GM18511 (cell line): ENCODE results near the gene PRR7.

Experiments
- ATAC-seq: cut with Tn5 transposase; IDR thresholded peaks from one replicate; pipeline ENCODE4 v1.9.1; 2021; ENCODE audit warnings: mild to moderate bottlenecking, moderate library complexity; ENCODE audit not compliant: unreplicated experiment

PRR7 gene

DNA sequence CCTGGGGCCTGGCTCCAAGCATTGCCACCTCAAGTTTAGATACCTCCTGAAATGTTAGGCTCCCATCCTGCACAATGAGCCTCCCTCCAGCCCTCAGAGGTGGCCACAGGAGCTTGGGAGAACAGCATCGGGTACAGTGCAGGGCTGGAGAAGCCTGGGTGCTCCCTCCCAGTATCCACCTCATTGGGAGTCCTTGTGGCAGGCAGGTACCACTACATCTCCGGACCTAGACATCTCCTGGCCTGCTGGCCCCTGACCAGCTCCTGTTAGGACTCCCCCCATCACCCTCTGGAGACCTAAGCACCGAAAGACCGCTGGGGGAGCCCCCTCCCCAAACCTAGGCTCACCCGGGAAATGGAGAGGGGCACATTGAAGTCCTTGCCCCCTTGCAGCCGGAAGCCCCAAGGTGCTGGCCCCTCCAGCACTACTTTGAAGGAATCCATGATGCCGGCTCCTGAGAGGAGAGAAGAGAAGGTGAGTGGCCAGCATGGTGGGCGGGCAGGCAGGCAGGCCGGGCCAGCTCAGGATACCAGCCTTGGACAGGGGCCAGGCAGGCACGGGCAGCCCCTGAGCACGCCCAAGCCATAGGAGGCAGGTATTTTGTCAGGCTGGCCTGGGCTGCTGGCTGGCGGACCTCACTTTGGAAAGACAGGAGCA lies 49.6 kb downstream of the PRR7 start:
- no peak for ATAC-seq

- ATAC-seq = peak; percentile 2
Observed at GRCh38 chr5:177496727-177497291, 50.2 kb downstream of the PRR7 start.

DNA sequence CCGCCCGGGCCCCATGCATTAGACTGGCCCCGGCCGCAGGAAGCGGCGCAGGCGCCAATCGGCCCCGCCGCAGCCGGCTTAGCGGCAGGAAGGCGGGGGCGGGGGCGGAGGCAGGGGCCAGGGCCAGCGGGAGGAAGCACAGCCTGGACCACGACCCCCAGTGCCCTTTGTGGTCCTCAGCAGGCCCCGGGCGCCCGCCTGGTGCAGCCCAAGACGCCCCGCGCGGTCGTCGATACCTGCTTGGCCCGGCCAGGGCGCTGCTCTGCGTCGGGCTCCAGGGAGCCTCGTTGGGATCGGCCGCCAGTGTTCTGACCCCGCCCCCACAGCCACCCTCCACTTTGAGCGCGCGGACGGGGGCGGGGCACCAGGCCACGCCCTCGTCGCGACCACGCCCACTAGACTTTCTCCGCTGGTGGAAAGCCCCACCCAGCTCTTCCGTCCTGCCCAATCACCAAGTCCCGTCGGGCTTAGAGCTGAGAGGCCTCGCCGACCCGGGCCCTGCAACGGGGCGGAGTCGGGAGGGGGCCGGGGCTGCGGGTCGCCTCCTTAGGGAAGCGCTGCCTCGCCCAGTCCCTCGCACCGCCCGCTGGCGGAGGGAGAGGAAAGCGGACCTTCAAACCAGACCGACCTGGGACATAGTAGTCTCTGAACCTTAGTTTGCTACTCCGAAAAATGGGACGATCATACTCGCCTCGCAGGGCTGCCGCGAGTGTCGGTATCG lies 50.8 kb downstream of the PRR7 start, which contains the start of gene PDLIM7:
TSS of gene PDLIM7 (minus strand) at position 313 of the 721 bp plus-strand sequence. CDS start 1,092 bp downstream, outside the sequence.
- ATAC-seq = peak; percentile 72

DNA sequence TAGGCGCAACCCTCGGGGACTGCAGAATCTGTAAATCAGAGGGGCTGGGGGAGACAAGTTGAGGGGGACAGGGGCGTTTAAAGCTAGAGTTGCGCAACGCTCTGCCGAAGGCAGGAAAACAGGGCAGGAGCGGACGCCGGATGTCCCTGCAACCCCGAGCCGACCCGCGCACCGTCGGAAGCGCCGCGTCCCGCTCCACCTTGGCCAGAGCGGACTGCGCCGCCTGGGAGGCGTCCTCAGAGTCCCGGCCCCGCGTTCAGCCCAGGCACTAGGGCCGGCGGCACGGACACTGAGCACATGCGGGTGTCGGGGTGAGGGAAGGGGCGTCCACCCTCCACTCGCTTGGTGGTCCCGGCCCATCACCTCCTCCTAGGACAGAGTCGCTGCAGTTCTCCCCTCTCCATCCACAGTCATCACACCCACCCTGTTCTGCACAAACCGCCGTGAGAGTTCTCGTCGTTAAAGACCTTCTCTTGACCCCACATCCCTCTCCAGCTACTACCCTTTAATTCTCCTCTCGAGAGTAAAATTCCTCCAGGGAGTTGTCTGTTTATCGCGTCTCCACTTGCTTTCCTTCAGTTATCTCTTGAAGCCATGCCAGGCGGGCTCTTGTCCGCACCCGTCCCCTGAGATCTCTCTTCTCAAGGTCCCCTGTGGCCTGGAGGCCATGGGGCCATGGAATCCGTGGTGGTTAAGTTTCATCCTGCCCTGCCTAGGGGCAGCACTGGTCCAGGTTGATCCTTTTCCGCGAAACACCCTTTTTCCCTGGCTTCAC lies 51.6 kb downstream of the PRR7 start:
- no peak for ATAC-seq

- ATAC-seq = no peak
Observed at GRCh38 chr5:177499842-177500241, 53.2 kb downstream of the PRR7 start.

DNA sequence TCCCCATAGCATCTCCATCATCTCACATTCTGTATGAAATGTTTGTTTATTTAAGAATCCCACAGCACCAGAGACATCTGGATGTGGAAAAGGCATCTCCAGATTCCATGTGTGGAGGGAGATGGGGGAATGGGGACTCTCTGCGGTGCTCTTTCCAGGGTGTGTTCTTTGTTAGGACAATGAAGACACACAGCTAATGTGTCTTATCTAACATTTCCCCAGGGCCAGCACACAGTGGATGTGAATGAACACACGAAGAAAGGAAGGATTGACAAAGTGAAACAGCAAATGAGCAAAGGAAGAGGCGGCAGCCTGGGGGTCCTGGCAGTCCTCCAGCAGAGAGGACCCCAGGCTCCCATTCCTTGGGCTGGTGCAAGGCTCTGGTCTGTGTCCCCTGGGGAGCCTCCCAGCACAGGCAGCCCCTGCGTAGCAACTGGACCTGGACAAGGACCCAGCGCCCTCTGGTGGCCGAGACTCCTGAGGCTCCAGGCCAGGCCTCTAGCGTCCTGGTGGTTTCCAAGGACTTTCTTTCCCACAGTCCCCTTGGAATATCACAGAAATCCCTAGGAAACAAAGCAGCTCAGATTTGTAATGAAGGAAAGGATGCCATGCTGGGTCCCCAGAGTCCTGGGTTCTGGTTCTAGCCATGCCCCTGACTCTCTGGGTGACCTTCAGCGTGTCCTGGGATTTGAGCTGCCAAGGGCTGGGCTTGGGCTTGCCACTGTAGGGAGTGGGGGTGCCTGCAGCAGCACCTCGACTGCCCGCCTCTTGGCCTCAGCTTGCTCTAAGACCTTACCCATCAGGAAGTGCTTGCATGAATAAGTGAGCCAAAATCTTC lies 54.3 kb downstream of the PRR7 start:
- peak; percentile 28 for ATAC-seq

- peak; percentile 38 for ATAC-seq
Observed at GRCh38 chr5:177501874-177502678, 55.5 kb downstream of the PRR7 start.

DNA sequence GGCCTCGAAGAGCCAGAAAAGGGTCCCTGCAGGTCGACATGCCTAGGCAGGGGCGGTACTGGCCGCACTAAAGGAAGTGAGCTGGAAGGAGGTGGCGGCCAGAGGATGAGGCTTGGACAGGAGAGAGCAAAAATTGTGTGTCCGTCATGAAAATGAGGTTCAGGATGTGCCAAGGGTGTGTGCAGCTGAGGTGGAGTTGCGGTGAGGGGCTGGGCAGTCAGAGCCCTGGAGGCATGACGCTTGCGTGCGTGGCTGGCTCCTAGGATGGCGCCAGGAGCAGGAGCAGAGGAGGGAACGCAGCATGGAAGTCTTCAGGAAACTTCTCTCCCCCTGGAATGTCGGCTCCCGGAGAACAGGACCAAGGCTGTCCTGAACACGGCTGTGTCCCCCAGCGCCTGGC lies 56.3 kb downstream of the PRR7 start:
- no peak for ATAC-seq

DNA sequence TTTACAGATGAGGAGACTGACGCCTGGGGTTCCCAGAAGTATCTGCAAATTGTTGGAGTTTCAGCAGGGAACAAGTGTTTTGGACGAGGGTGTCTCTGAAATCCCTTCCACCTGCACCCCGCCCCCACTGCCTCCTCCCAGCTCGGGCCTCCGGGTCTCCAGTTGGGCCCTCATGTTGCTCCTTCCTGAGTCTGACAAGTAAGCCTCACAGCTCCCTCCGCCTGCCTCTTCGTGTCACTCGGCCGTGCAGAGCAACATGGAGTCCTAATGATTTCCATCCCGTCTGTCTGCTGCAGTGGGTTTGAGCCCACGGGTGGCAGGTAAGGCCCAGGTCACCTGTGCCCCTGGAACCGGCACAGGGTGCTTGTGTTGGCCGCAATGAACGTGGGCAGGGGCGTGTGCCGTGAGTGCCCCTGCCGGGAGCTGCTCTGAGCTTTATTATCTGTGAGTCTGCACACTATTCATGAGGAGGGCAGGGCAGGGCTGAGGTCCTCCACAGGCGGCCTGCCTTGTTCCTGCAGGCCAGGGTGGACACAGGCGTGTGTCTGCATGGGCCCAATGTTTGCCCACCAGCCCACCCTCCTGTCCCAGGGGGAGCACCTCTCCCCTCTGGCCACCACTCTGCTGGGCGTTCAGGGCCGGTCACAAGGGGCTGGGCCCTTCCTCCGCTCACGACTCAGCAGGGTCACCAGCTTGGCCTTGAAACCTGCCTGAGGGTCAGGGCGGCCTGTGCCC lies 56.9 kb downstream of the PRR7 start:
- no peak for ATAC-seq

- no peak for ATAC-seq
Observed at GRCh38 chr5:177504086-177505056, 57.8 kb downstream of the PRR7 start.

DNA sequence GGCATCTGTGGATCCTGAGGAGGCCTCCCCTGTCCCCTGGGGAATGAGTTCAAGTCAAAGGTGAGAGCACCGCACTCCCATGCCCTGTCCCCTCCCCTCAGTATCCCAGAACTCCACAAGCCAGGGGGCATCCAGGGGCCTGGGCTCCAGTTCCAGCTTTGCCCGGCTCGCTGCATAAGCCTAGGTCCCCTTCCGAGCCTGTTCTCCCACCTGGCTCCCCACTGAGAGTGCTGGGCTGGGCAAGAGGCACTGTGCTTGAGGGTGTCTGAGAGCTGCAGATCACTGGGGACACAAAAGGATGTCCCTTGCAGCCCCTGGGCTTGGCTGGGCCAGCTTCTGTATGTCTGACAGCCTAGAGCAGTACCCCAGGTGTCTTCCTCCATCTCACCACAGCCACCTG lies 58.5 kb downstream of the PRR7 start:
- no peak for ATAC-seq
